Gastrocnemius medialis (tissue), 4 donors: ENCODE data around the gene PDGFRA.

ENCODE experiments used
- CTCF ChIP-seq, 5 experiments: fragments of 450-650 bp in 3 of 5; fragments of 200-600 bp in 2 of 5; sonication (generic) in 2 of 5; IDR thresholded peaks in 4 of 5; conservative IDR thresholded peaks in 1 of 5; 1 replicate in 4 of 5; 2 replicates in 1 of 5; pipeline ENCODE4 v1.5.1; 2016 to 2019; ENCODE audit warnings: antibody characterized with exemption in 5 of 5, mild to moderate bottlenecking in 3 of 5, moderate library complexity in 3 of 5
- POLR2A ChIP-seq, 2 donors: fragments of 450-650 bp; IDR thresholded peaks; one replicate each; pipeline ENCODE4 v1.6.1; 2017; ENCODE audit warnings: antibody characterized with exemption in 2 of 2, mild to moderate bottlenecking in 2 of 2, moderate library complexity in 2 of 2

GRCh38 chr4:54237770-54238169, 8.7 kb downstream of the PDGFRA start:
- TF ChIP-seq CTCF (IDR thresholded peaks at IDR 0.05 in 4 of 5, conservative IDR thresholded peaks at IDR 0.05 in 1 of 5) (no peak), POLR2A (IDR thresholded peaks at IDR 0.05) (no peak)
